HUES6 (cell line): ENCODE data around the gene GPR25.

Source experiments
- H3K27ac ChIP-seq: 2 replicates; pipeline ENCODE4 v1.7.0; 2013; ENCODE audit warnings: low read depth, mild to moderate bottlenecking, low read length, inconsistent platforms
- H3K27me3 ChIP-seq: 2 replicates; pipeline ENCODE4 v1.6.1; 2013; ENCODE audit warnings: low read length; ENCODE audit not compliant: control insufficient read depth, insufficient read depth
- H3K36me3 ChIP-seq: 2 replicates; pipeline ENCODE4 v1.6.1; 2013; ENCODE audit warnings: low read length; ENCODE audit not compliant: control insufficient read depth, insufficient read depth
- H3K4me1 ChIP-seq: 2 replicates; pipeline ENCODE4 v1.6.1; 2013; ENCODE audit warnings: low read length; ENCODE audit not compliant: control insufficient read depth, insufficient read depth
- H3K4me3 ChIP-seq: 2 replicates; pipeline ENCODE4 v1.5.1; 2013; ENCODE audit warnings: low read depth, low read length
- H3K9ac ChIP-seq: one replicate; pipeline ENCODE4 v1.6.1; 2013; ENCODE audit warnings: mild to moderate bottlenecking, low read length
- H3K9me3 ChIP-seq: 2 replicates; pipeline ENCODE4 v1.6.1; 2013; ENCODE audit warnings: low read depth, low read length; ENCODE audit not compliant: control insufficient read depth, insufficient read depth

GPR25 gene

DNA sequence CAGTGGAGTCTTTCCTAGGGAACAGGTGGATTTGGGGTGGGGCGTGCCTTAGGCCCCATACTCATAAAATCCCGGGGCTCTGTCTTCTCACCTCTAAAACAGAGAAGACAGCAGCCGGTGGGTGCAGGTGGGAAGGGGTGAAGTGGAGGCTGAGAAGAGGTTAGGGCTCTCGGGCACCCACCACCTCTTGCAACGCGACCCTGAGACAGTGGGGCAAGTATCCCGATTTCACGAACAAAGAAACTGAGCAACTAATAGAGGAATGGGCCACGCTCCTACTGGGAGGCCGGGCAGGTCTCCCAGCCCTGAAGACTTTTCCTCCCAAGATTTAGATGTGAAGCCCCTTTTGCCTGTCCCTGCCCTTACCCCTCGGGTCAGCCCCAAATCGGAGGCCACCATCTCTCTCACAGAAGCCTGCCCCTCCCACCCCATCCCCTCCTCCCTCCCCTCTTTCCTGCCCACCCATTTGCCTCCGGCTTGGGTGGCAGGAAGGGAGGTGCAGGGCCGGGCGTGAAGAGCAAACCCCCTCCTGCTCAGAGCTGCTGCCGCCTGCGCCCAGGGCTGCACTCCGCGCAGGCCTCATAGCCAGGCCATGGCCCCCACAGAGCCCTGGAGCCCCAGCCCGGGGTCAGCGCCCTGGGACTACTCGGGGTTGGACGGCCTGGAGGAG, at the start of gene GPR25:
TSS of gene GPR25 (plus strand) at position 536 of the 670 bp plus-strand sequence. CDS start at position 593, 57 bp downstream.
- H3K4me1 ChIP-seq: peaks cover 5% of the 10 kb centered on the region; the same call in 1 of the 2 replicates
- no peaks in the 10 kb centered on the region for H3K36me3 ChIP-seq
- no peak within 1 kb of the TSS; the same call in 1 of the 2 replicates for H3K4me3 ChIP-seq
- no peak within 1 kb of the TSS for H3K9ac ChIP-seq
- H3K27me3 ChIP-seq: no peaks in the 10 kb centered on the region; the same call in 1 of the 2 replicates
- no peaks in the 10 kb centered on the region for H3K9me3 ChIP-seq
- H3K27ac ChIP-seq: no peak within 1 kb of the TSS

DNA sequence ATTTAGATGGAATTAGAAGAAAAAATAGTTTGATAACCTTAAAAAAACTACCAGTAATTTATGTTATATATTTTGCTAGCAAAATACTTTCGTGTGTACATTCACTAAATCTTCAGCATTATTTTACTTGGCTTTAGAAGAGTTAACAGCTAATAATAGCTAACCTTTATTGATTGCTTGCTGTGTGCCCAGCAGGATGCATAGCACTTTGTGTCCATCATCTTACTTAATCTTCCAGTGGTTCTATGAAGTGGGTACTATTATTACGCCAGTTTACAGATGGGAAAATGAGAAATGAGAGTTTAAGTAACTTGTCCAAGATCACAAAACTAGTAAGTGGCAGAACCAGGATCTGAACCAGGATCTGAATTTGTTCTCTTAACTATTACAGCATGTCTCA, 41.7 kb upstream of the GPR25 start:
- no peaks in the 10 kb centered on the region for H3K4me1 ChIP-seq
- no peaks in the 10 kb centered on the region for H3K27me3 ChIP-seq
- H3K9ac ChIP-seq: no peak overlapping the region
- no peak overlapping the region for H3K4me3 ChIP-seq
- H3K36me3 ChIP-seq: peaks cover 7% of the 10 kb centered on the region
- no peak overlapping the region for H3K27ac ChIP-seq
- H3K9me3 ChIP-seq: peaks cover 2% of the 10 kb centered on the region; the same call in 1 of the 2 replicates

DNA sequence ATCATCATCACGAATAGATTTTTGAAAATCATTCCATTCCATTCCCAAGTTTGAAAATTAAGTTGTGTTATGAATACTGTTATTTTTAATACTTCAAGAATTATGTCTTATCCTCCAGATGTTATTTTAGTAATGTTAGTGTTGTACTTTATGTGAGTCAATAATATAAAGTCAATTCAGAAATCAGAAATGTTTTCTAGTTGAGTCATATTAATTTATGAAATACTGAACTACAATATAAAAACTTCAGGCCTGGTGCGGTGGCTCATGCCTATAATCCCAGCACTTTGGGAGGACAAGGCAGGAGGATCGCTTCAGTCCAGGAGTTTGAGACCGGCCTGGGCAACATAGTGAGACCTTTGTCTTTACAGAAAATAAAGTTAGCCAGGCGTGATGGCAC, 38.4 kb upstream of the GPR25 start:
- Histone ChIP-seq H3K27me3 (no peaks in the 10 kb centered on the region), H3K27ac (no peak overlapping the region), H3K4me3 (no peak overlapping the region), H3K9ac (no peak overlapping the region), H3K4me1 (no peaks in the 10 kb centered on the region), H3K36me3 (peaks cover 10% of the 10 kb centered on the region), H3K9me3 (peaks cover 7% of the 10 kb centered on the region)

GRCh38 chr1:200836213-200836612, 36.6 kb upstream of the GPR25 start:
- Histone ChIP-seq H3K4me1 (no peaks in the 10 kb centered on the region), H3K9me3 (peaks cover 7% of the 10 kb centered on the region), H3K36me3 (peaks cover 13% of the 10 kb centered on the region), H3K27me3 (no peaks in the 10 kb centered on the region), H3K27ac (no peak overlapping the region), H3K4me3 (no peak overlapping the region), H3K9ac (no peak overlapping the region)

GRCh38 chr1:200837931-200838571, 34.7 kb upstream of the GPR25 start:
- peaks cover 7% of the 10 kb centered on the region for H3K9me3 ChIP-seq
- H3K27ac ChIP-seq: no peak overlapping the region
- no peaks in the 10 kb centered on the region for H3K4me1 ChIP-seq
- H3K27me3 ChIP-seq: no peaks in the 10 kb centered on the region
- no peak overlapping the region for H3K4me3 ChIP-seq
- peaks cover 15% of the 10 kb centered on the region for H3K36me3 ChIP-seq
- H3K9ac ChIP-seq: no peak overlapping the region

- Histone ChIP-seq H3K4me3 (no peak overlapping the region), H3K27ac (no peak overlapping the region), H3K9ac (no peak overlapping the region), H3K27me3 (no peaks in the 10 kb centered on the region), H3K4me1 (no peaks in the 10 kb centered on the region), H3K36me3 (peaks cover 15% of the 10 kb centered on the region), H3K9me3 (peaks cover 7% of the 10 kb centered on the region)
These were observed 33.9 kb upstream of the GPR25 start for GRCh38 chr1:200838676-200839445.

GRCh38 chr1:200845360-200845759, 27.4 kb upstream of the GPR25 start:
- Histone ChIP-seq H3K4me3 (no peak overlapping the region), H3K9me3 (no peaks in the 10 kb centered on the region), H3K4me1 (no peaks in the 10 kb centered on the region; the same call in 1 of the 2 replicates), H3K36me3 (peaks cover 48% of the 10 kb centered on the region), H3K9ac (no peak overlapping the region), H3K27ac (no peak overlapping the region), H3K27me3 (no peaks in the 10 kb centered on the region)

GRCh38 chr1:200846398-200846797, 26.4 kb upstream of the GPR25 start:
- Histone ChIP-seq H3K27me3 (no peaks in the 10 kb centered on the region), H3K27ac (no peak overlapping the region; the same call in 1 of the 2 replicates), H3K4me3 (no peak overlapping the region), H3K9me3 (no peaks in the 10 kb centered on the region), H3K36me3 (peaks cover 53% of the 10 kb centered on the region), H3K4me1 (no peaks in the 10 kb centered on the region; the same call in 1 of the 2 replicates), H3K9ac (no peak overlapping the region)

- Histone ChIP-seq H3K4me1 (no peaks in the 10 kb centered on the region; the same call in 1 of the 2 replicates), H3K9ac (no peak overlapping the region), H3K36me3 (peaks cover 68% of the 10 kb centered on the region), H3K4me3 (no peak overlapping the region), H3K27ac (no peak overlapping the region), H3K9me3 (no peaks in the 10 kb centered on the region), H3K27me3 (no peaks in the 10 kb centered on the region)
These were observed 23.4 kb upstream of the GPR25 start for GRCh38 chr1:200849430-200849829.

DNA sequence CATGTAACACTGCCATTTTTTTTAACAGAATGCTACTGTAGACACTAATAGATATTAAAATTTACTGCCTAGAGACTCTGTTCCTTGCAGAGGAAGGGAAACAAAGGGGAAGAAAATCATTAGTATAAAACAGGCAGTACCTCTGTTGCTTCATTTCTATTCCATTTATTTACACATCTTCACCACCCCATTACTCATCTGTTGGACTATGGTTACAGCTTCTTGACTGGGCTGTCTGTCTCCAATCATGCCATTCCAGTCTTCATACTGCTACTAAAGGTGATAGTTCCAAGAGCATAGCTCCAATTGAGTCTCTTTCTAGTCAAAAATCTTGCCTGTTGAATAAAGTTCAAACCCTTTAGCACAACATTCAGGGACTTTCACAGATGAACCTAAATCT, 22.2 kb upstream of the GPR25 start:
- Histone ChIP-seq H3K9ac (no peak overlapping the region), H3K4me3 (no peak overlapping the region), H3K27ac (no peak overlapping the region), H3K27me3 (no peaks in the 10 kb centered on the region), H3K9me3 (no peaks in the 10 kb centered on the region), H3K36me3 (peaks cover 74% of the 10 kb centered on the region), H3K4me1 (no peaks in the 10 kb centered on the region; the same call in 1 of the 2 replicates)
